ENCODE data around the gene IQUB. TPM values are rescaled to one million over a fixed set of nuclear protein-coding genes. Genes with fewer than 3 reads are reported as not detected.
"Not testable (repeated sequence)": the region's sequence is repeated elsewhere in the genome, so short reads cannot be mapped to it uniquely, and the experiment has no call there.

The IQUB gene
- total RNA-seq, 1 donor from 2014 or later, result not detected

GRCh38 chr7:123530035-123530591 is 4.3 kb downstream of the IQUB start:
- not testable (repeated sequence) for DNase-seq (ENCODE audit: low read depth); H3K4me3 ChIP-seq (ENCODE audit: low read depth, low read length); H3K36me3 ChIP-seq (ENCODE audit: control insufficient read depth, insufficient read depth, low read length); FAIRE-seq; H3K27me3 ChIP-seq (ENCODE audit: control insufficient read depth, insufficient read depth, low read length)

GRCh38 chr7:123528265-123528664 is 6.1 kb downstream of the IQUB start:
- no peaks in the 10 kb centered on the region for H3K36me3 ChIP-seq (ENCODE audit: control insufficient read depth, insufficient read depth, low read length)
- TF ChIP-seq CTCF (IDR thresholded peaks at IDR 0.05; ENCODE audit: insufficient read depth, low read length, severe bottlenecking), result no peak
- no peaks in the 10 kb centered on the region for H3K27me3 ChIP-seq (ENCODE audit: control insufficient read depth, insufficient read depth, low read length)
- no peak for FAIRE-seq
- no peak for DNase-seq (ENCODE audit: low read depth)
- H3K4me3 ChIP-seq (ENCODE audit: low read depth, low read length), result no peak overlapping the region

GRCh38 chr7:123527712-123528225 is 6.6 kb downstream of the IQUB start:
- H3K4me3 ChIP-seq (ENCODE audit: low read depth, low read length); H3K27me3 ChIP-seq (ENCODE audit: control insufficient read depth, insufficient read depth, low read length); H3K36me3 ChIP-seq (ENCODE audit: control insufficient read depth, insufficient read depth, low read length); DNase-seq (ENCODE audit: low read depth); FAIRE-seq: not testable (repeated sequence)

- H3K4me3 ChIP-seq (ENCODE audit: low read depth, low read length); DNase-seq (ENCODE audit: low read depth); H3K36me3 ChIP-seq (ENCODE audit: control insufficient read depth, insufficient read depth, low read length); H3K27me3 ChIP-seq (ENCODE audit: control insufficient read depth, insufficient read depth, low read length); FAIRE-seq: not testable (repeated sequence)
Measured at GRCh38 chr7:123526533-123526932, 7.9 kb downstream of the IQUB start.

GRCh38 chr7:123522066-123522465 is 12.3 kb downstream of the IQUB start:
- Histone ChIP-seq H3K36me3 (ENCODE audit: control insufficient read depth, insufficient read depth, low read length) (no peaks in the 10 kb centered on the region), H3K4me3 (ENCODE audit: low read depth, low read length) (no peak overlapping the region), H3K27me3 (ENCODE audit: control insufficient read depth, insufficient read depth, low read length) (no peaks in the 10 kb centered on the region)
- no peak for DNase-seq (ENCODE audit: low read depth)
- no peak for FAIRE-seq
- no peak for TF ChIP-seq CTCF (IDR thresholded peaks at IDR 0.05; ENCODE audit: insufficient read depth, low read length, severe bottlenecking)

GRCh38 chr7:123505221-123505620 is 29.2 kb downstream of the IQUB start:
- no peak for FAIRE-seq
- no peak for TF ChIP-seq CTCF (IDR thresholded peaks at IDR 0.05; ENCODE audit: insufficient read depth, low read length, severe bottlenecking)
- no peak for DNase-seq (ENCODE audit: low read depth)
- Histone ChIP-seq H3K36me3 (ENCODE audit: control insufficient read depth, insufficient read depth, low read length) (no peaks in the 10 kb centered on the region), H3K4me3 (ENCODE audit: low read depth, low read length) (no peak overlapping the region), H3K27me3 (ENCODE audit: control insufficient read depth, insufficient read depth, low read length) (no peaks in the 10 kb centered on the region)

- Histone ChIP-seq H3K36me3 (ENCODE audit: control insufficient read depth, insufficient read depth, low read length) (no peaks in the 10 kb centered on the region), H3K27me3 (ENCODE audit: control insufficient read depth, insufficient read depth, low read length) (no peaks in the 10 kb centered on the region), H3K4me3 (ENCODE audit: low read depth, low read length) (no peak overlapping the region)
- TF ChIP-seq CTCF (IDR thresholded peaks at IDR 0.05; ENCODE audit: insufficient read depth, low read length, severe bottlenecking), result no peak
- DNase-seq (ENCODE audit: low read depth) (no peak), FAIRE-seq (no peak)
Measured at GRCh38 chr7:123502201-123502600, 32.2 kb downstream of the IQUB start.

All from bronchial epithelial cell (primary cell).